Measurements from ENCODE around the gene SHISA9.

DNA sequence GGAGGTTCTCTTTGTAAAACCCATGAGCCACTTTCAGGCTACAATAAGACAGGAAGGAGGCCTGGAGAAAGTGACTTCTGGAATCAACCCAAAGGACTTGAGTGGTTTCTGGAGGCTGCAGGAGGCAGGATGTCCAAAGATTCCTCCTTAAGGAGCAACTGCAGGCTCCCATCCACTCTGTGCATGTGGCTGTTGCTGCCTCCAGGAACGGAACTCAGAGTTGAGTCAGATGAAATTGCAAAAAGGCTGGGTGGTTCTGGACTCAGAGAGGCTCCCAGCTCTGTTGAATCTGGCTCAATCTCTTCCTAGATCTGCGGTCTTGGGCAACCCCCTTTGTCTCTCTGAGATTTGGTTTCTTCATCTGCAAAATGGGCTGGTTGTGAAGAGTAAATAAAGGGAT, 197.1 kb downstream of the SHISA9 start:
- TF ChIP-seq ZFX (IDR thresholded peaks at IDR 0.05; ENCODE audit: borderline replicate concordance): no peak
- TF ChIP-seq, protein P1, sequence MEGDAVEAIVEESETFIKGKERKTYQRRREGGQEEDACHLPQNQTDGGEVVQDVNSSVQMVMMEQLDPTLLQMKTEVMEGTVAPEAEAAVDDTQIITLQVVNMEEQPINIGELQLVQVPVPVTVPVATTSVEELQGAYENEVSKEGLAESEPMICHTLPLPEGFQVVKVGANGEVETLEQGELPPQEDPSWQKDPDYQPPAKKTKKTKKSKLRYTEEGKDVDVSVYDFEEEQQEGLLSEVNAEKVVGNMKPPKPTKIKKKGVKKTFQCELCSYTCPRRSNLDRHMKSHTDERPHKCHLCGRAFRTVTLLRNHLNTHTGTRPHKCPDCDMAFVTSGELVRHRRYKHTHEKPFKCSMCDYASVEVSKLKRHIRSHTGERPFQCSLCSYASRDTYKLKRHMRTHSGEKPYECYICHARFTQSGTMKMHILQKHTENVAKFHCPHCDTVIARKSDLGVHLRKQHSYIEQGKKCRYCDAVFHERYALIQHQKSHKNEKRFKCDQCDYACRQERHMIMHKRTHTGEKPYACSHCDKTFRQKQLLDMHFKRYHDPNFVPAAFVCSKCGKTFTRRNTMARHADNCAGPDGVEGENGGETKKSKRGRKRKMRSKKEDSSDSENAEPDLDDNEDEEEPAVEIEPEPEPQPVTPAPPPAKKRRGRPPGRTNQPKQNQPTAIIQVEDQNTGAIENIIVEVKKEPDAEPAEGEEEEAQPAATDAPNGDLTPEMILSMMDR (IDR thresholded peaks at IDR 0.05): no peak

All from 22Rv1 (cell line).